Glomerular visceral epithelial cell (primary cell): ENCODE measurements around the gene APLN.

Experiments
- DNase-seq: peaks from one replicate; pipeline ENCODE4 v3.0.0-alpha.2; 2016; ENCODE audit errors: extremely low spot score

APLN gene

DNA sequence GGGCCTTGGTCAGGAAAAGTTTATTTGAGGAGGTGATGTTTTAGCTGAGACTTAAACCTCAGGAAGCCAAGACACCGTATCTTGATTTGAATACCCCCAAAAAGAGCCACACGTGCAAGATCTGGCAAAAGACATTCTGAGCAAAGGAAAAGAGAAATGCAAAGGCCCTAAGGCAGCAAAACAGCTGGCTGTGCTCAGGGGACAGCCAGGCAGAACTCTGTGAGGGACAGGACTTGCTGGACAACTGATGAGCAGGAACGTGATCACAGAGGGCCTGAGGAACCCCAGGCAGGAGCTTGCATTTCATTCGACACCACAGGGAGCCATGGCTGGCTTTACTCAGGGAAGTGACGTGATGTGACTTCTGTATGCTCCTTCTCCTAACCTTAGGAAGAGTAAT lies 58.7 kb downstream of the APLN start:
- DNase-seq: no peak
